ENCODE data around the gene GNMT.
"Not testable (repeated sequence)": the region's sequence is repeated elsewhere in the genome, so short reads cannot be mapped to it uniquely, and the experiment has no call there.

GNMT gene

GRCh38 chr6:42947950-42948349 is 12.6 kb upstream of the GNMT start:
- no peak overlapping the region for H3K4me3 ChIP-seq (IDR thresholded peaks at IDR 0.05; ENCODE audit: insufficient read depth, low read depth, low read length)
- no peak overlapping the region for H2AFZ ChIP-seq (ENCODE audit: low read depth)
- H3K36me3 ChIP-seq (ENCODE audit: insufficient read depth): no peaks in the 10 kb centered on the region
- H3K9ac ChIP-seq: no peak overlapping the region
- H4K20me1 ChIP-seq (ENCODE audit: insufficient read depth): no peaks in the 10 kb centered on the region
- H3K27me3 ChIP-seq (ENCODE audit: insufficient read depth, low read depth): no peaks in the 10 kb centered on the region
- TF ChIP-seq CTCF (conservative IDR thresholded peaks at IDR 0.05; ENCODE audit: low read depth, low read length): no peak
- H3K79me2 ChIP-seq (ENCODE audit: insufficient read depth, low read depth): no peaks in the 10 kb centered on the region
- H3K4me2 ChIP-seq: no peak overlapping the region
- no peak overlapping the region for H3K27ac ChIP-seq
- H3K4me1 ChIP-seq (ENCODE audit: low read depth, poor library complexity, severe bottlenecking): no peaks in the 10 kb centered on the region

GRCh38 chr6:42952389-42952788 is 8.2 kb upstream of the GNMT start:
- Histone ChIP-seq H3K36me3 (ENCODE audit: insufficient read depth) (no peaks in the 10 kb centered on the region), H3K79me2 (ENCODE audit: insufficient read depth, low read depth) (no peaks in the 10 kb centered on the region), H4K20me1 (ENCODE audit: insufficient read depth) (no peaks in the 10 kb centered on the region), H2AFZ (ENCODE audit: low read depth) (no peak overlapping the region), H3K27ac (no peak overlapping the region), H3K4me2 (no peak overlapping the region), H3K27me3 (ENCODE audit: insufficient read depth, low read depth) (no peaks in the 10 kb centered on the region), H3K9ac (no peak overlapping the region), H3K4me3 (IDR thresholded peaks at IDR 0.05; ENCODE audit: insufficient read depth, low read depth, low read length) (no peak overlapping the region), H3K4me1 (ENCODE audit: low read depth, poor library complexity, severe bottlenecking) (no peaks in the 10 kb centered on the region)
- no peak for TF ChIP-seq CTCF (conservative IDR thresholded peaks at IDR 0.05; ENCODE audit: low read depth, low read length)

- H3K4me2 ChIP-seq; H3K27ac ChIP-seq; H3K36me3 ChIP-seq (ENCODE audit: insufficient read depth); H2AFZ ChIP-seq (ENCODE audit: low read depth); H3K4me1 ChIP-seq (ENCODE audit: low read depth, poor library complexity, severe bottlenecking); H3K79me2 ChIP-seq (ENCODE audit: insufficient read depth, low read depth); H3K9ac ChIP-seq; H4K20me1 ChIP-seq (ENCODE audit: insufficient read depth); H3K4me3 ChIP-seq (IDR thresholded peaks at IDR 0.05; ENCODE audit: insufficient read depth, low read depth, low read length); H3K27me3 ChIP-seq (ENCODE audit: insufficient read depth, low read depth): not testable (repeated sequence)
These were observed 6.1 kb upstream of the GNMT start for GRCh38 chr6:42954405-42954804.

- no peak overlapping the region for H3K27ac ChIP-seq
- no peak overlapping the region for H3K9ac ChIP-seq
- H3K4me3 ChIP-seq (IDR thresholded peaks at IDR 0.05; ENCODE audit: insufficient read depth, low read depth, low read length): no peak overlapping the region
- no peak for TF ChIP-seq CTCF (conservative IDR thresholded peaks at IDR 0.05; ENCODE audit: low read depth, low read length)
- H3K27me3 ChIP-seq (ENCODE audit: insufficient read depth, low read depth): no peaks in the 10 kb centered on the region
- no peaks in the 10 kb centered on the region for H3K36me3 ChIP-seq (ENCODE audit: insufficient read depth)
- no peaks in the 10 kb centered on the region for H3K4me1 ChIP-seq (ENCODE audit: low read depth, poor library complexity, severe bottlenecking)
- no peaks in the 10 kb centered on the region for H3K79me2 ChIP-seq (ENCODE audit: insufficient read depth, low read depth)
- no peak overlapping the region for H3K4me2 ChIP-seq
- no peaks in the 10 kb centered on the region for H4K20me1 ChIP-seq (ENCODE audit: insufficient read depth)
- H2AFZ ChIP-seq (ENCODE audit: low read depth): no peak overlapping the region
These were observed 2.4 kb upstream of the GNMT start for GRCh38 chr6:42958125-42958524.

- Histone ChIP-seq H3K9ac (no peak overlapping the region), H3K4me1 (ENCODE audit: low read depth, poor library complexity, severe bottlenecking) (no peaks in the 10 kb centered on the region), H3K79me2 (ENCODE audit: insufficient read depth, low read depth) (no peaks in the 10 kb centered on the region), H2AFZ (ENCODE audit: low read depth) (no peak overlapping the region), H3K36me3 (ENCODE audit: insufficient read depth) (no peaks in the 10 kb centered on the region), H4K20me1 (ENCODE audit: insufficient read depth) (no peaks in the 10 kb centered on the region), H3K4me2 (no peak overlapping the region), H3K27me3 (ENCODE audit: insufficient read depth, low read depth) (no peaks in the 10 kb centered on the region), H3K4me3 (IDR thresholded peaks at IDR 0.05; ENCODE audit: insufficient read depth, low read depth, low read length) (no peak overlapping the region), H3K27ac (no peak overlapping the region)
- no peak for TF ChIP-seq CTCF (conservative IDR thresholded peaks at IDR 0.05; ENCODE audit: low read depth, low read length)
These were observed 674 bp upstream of the GNMT start for GRCh38 chr6:42959917-42960242.
